Gastroesophageal sphincter (tissue), 4 donors: ENCODE results near the gene SYNGR2. TPM values are rescaled to one million over a fixed set of nuclear protein-coding genes. Genes with fewer than 3 reads are reported as not detected.
A peak's percentile ranks its signal among the peaks of the same experiment; 100 is the strongest.

Source experiments
- ATAC-seq: fragments of 150-250 bp; one replicate; pipeline ENCODE4 v1.9.1; 2016; ENCODE audit warnings: mild to moderate bottlenecking, moderate library complexity
- H3K27ac ChIP-seq, 4 donors: fragments of 200-600 bp; sonication (generic) in 3 of 4; 1 replicate in 3 of 4; 2 replicates in 1 of 4; pipeline ENCODE4 v1.5.1; 2016 to 2019
- H3K27me3 ChIP-seq: fragments of 200-600 bp; sonication (generic); one replicate; pipeline ENCODE4 v1.5.1; 2019
- H3K36me3 ChIP-seq, 2 donors: fragments of 200-600 bp; sonication (generic); one replicate each; pipeline ENCODE4 v1.5.1; 2019; ENCODE audit warnings: control low read depth in 1 of 2
- H3K4me1 ChIP-seq, 3 donors: fragments of 200-600 bp; sonication (generic); 1 replicate in 2 of 3; 2 replicates in 1 of 3; pipeline ENCODE4 v1.5.1; 2016 to 2019; ENCODE audit warnings: control low read depth in 2 of 3
- H3K4me3 ChIP-seq, 2 donors: fragments of 200-600 bp; sonication (generic); one replicate each; pipeline ENCODE4 v1.5.1; 2019; ENCODE audit warnings: mild to moderate bottlenecking in 1 of 2, moderate library complexity in 1 of 2
- H3K9me3 ChIP-seq, 3 donors: fragments of 200-600 bp; sonication (generic); one replicate each; pipeline ENCODE4 v1.5.1; 2017 to 2019; ENCODE audit warnings: control low read depth in 2 of 3
- CTCF ChIP-seq, 4 experiments: fragments of 200-600 bp in 2 of 4; fragments of 450-650 bp in 2 of 4; sonication (generic) in 1 of 4; IDR thresholded peaks; one replicate each; pipeline ENCODE4 v1.5.1; 2017 to 2019; ENCODE audit warnings: antibody characterized with exemption in 4 of 4, mild to moderate bottlenecking in 2 of 4, moderate library complexity in 2 of 4
- EP300 ChIP-seq: sonication (generic); formaldehyde crosslinking; IDR thresholded peaks from one replicate; pipeline ENCODE4 v1.6.1; 2017; ENCODE audit warnings: antibody characterized with exemption, mild to moderate bottlenecking
- POLR2A ChIP-seq, 2 donors: fragments of 450-650 bp; IDR thresholded peaks; one replicate each; pipeline ENCODE4 v1.6.1; 2017; ENCODE audit warnings: antibody characterized with exemption in 2 of 2, mild to moderate bottlenecking in 2 of 2, moderate library complexity in 1 of 2
- POLR2AphosphoS5 ChIP-seq: sonication (generic); formaldehyde crosslinking; IDR thresholded peaks from one replicate; pipeline ENCODE4 v1.6.1; 2017; ENCODE audit warnings: antibody characterized with exemption
- WGBS, 2 donors: methylation state at CpG; one replicate each; pipeline ENCODE4 v1.1.5; 2018; ENCODE audit warnings: low coverage in 1 of 2; 5-methylcytosine and 5-hydroxymethylcytosine counted together
- total RNA-seq, 4 donors: library from RNA; depleted of rRNA; stranded (reverse); fragments of >200 nt; gene quantifications; one replicate each; pipeline ENCODE4 v1.1.0, GENCODE V29; 2016

The SYNGR2 gene
- total RNA-seq, 4 donors from 2014 or later: 49.9 to 151 (median 81.2) TPM

- H3K36me3 ChIP-seq: peaks cover 0 to 18% of the 10 kb centered on the region in 2 donors
- no peaks in the 10 kb centered on the region for H3K27me3 ChIP-seq
- no peak overlapping the region for H3K4me3 ChIP-seq
- peak; percentile 5 for ATAC-seq
- H3K9me3 ChIP-seq: no peaks in the 10 kb centered on the region
- TF ChIP-seq EP300 (no peak), POLR2AphosphoS5 (peak; percentile 3), CTCF (IDR thresholded peaks at IDR 0.05) (no peak), POLR2A (IDR thresholded peaks at IDR 0.05) (no peak)
- 11 to 30% methylated on average over 2 to 4 of the region's 11 CpGs for WGBS, 2 donors
- peaks cover 0 to 93% (median 65%) of the 10 kb centered on the region in 3 donors for H3K4me1 ChIP-seq
- H3K27ac ChIP-seq: peak overlapping the region; percentile 36 to 98 (median 94)
Measured at GRCh38 chr17:78173097-78173715, 4.8 kb downstream of the SYNGR2 start.

GRCh38 chr17:78174346-78174869 lies 6.0 kb downstream of the SYNGR2 start:
- 10% methylated on average over 2 of the region's 15 CpGs; no CpG with 5 or more reads in 1 of the 2 donors for WGBS, 2 donors
- ATAC-seq: peak; percentile 76
- Histone ChIP-seq H3K36me3 (peaks cover 0 to 18% of the 10 kb centered on the region in 2 donors), H3K27me3 (no peaks in the 10 kb centered on the region), H3K9me3 (no peaks in the 10 kb centered on the region), H3K4me3 (no peak overlapping the region), H3K27ac (peak overlapping the region; percentile 51 to 98 (median 94)), H3K4me1 (peaks cover 0 to 100% (median 65%) of the 10 kb centered on the region in 3 donors)
- TF ChIP-seq POLR2AphosphoS5: peak; percentile 79
- no peak for TF ChIP-seq EP300
- peak in 1 of 2 donors; percentile 16 for TF ChIP-seq POLR2A (IDR thresholded peaks at IDR 0.05)
- peak in 3 of 4 experiments; percentile 79 to 84 (median 83) for TF ChIP-seq CTCF (IDR thresholded peaks at IDR 0.05)

- Histone ChIP-seq H3K27me3 (no peaks in the 10 kb centered on the region), H3K9me3 (no peaks in the 10 kb centered on the region), H3K4me3 (no peak overlapping the region), H3K4me1 (peaks cover 0 to 100% (median 64%) of the 10 kb centered on the region in 3 donors), H3K36me3 (peaks cover 0 to 18% of the 10 kb centered on the region in 2 donors), H3K27ac (peak overlapping the region; percentile 51 to 98 (median 94))
- WGBS, 2 donors: 89 to 100% methylated on average over 1 to 10 of the region's 28 CpGs
- TF ChIP-seq CTCF (IDR thresholded peaks at IDR 0.05) (no peak), EP300 (no peak), POLR2A (IDR thresholded peaks at IDR 0.05) (no peak), POLR2AphosphoS5 (no peak)
- ATAC-seq: no peak
Measured at GRCh38 chr17:78174870-78175642, 6.7 kb downstream of the SYNGR2 start.

GRCh38 chr17:78175643-78175981 lies 7.2 kb downstream of the SYNGR2 start:
- no peak overlapping the region for H3K4me3 ChIP-seq
- TF ChIP-seq POLR2AphosphoS5 (no peak), CTCF (IDR thresholded peaks at IDR 0.05) (no peak), EP300 (no peak), POLR2A (IDR thresholded peaks at IDR 0.05) (no peak)
- no peak for ATAC-seq
- peaks cover 0 to 16% of the 10 kb centered on the region in 2 donors for H3K36me3 ChIP-seq
- H3K27ac ChIP-seq: peak overlapping the region in 3 of 4 donors; percentile 91 to 98 (median 98)
- WGBS, 2 donors: no CpG with 5 or more reads among the region's 14 CpGs
- no peaks in the 10 kb centered on the region for H3K9me3 ChIP-seq
- H3K27me3 ChIP-seq: no peaks in the 10 kb centered on the region
- peaks cover 0 to 100% (median 63%) of the 10 kb centered on the region in 3 donors for H3K4me1 ChIP-seq
